ENCODE data around the gene DPF1.

DPF1 gene

DNA sequence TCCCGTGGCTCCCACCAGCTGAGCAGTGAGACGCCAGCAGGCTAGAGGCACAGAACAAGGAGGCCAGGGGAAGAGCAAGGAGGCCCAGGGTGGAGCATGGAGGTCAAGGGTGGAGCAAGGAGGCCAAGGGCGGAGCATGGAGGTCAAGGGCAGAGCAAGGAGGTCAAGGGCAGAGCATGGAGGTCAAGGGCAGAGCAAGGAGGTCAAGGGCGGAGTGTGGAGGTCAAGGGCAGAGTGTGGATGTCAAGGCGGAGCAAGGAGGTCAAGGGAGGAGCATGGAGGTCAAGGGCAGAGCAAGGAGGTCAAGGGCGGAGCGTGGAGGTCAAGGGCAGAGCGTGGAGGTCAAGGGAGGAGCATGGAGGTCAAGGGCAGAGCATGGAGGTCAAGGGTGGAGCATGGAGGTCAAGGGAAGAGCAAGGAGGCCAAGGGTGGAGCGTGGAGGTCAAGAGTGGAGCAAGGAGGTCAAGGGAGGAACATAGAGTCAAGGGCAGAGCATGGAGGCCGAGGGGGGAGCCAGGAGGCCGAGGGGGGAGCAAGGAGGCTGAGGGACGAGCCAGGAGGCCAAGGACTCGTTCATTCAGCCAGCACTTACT, 27.7 kb downstream of the DPF1 start:
- no peak for DNase-seq

DNA sequence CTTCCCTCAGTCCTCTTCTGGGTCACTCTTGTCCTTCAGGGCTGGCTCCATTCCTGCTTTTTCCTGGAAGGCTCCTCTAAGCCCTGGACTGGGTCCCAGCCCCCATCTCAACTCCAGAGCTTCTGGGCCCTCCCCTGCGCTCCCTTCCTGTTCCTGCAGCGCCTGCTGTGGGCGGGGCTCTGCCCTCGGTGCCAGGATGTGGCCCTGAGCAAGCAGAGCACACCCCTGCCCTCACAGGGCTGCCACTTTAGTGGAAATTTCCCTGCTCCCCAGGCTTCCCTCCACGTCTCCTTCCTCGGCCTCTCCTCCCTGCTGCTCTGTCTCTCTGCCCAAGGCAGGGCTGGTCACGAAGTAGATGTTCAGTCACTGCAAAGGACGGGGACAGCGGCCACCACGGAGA, 28.8 kb downstream of the DPF1 start:
- DNase-seq: no peak

DNA sequence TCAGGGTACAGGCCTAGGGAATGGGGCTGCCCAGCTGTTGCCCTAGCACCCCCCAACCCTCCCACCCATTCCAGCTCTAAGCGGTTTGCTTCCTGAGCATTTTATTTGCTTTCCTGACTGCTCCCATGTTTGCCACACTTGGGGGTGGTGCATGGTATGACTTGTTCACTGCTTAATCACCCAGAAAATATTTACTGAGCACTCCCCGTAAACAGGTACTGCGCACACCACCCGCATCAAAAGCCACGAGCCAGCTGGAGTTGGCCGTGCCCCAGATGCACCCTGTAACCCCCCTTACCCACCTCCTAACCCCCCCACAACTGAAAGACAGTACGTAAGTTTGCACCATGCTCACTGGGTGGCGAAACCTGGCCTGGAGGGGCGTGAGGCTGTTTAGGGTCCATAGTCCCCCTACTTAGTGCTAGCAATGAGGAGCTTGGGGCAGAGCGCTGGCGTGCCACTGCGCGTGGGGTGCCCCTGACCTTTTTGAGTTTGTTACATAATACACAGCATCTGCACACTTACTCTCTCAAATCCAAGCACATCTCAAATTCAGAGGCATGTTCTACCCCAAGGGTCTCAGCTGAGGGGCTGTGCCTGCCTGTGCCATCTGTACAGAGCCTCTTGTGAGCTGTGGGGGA, 29.8 kb downstream of the DPF1 start:
- DNase-seq: no peak

DNA sequence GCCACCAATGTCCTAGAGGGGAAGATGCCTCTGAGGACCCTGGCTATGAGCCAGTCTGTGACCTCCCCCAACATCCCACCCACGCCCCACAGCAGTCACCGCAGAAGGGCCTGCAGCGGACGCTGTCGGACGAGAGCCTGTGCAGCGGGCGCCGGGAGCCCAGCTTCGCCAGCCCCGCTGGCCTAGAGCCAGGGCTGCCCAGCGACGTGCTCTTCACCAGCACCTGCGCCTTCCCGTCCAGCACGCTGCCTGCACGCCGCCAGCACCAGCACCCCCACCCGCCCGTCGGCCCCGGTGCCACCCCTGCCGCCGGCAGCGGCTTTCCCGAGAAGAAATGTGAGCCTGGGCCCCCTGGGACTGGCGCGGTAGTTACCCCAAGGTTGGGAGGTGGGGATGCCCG, 30.6 kb downstream of the DPF1 start:
- no peak for DNase-seq

DNA sequence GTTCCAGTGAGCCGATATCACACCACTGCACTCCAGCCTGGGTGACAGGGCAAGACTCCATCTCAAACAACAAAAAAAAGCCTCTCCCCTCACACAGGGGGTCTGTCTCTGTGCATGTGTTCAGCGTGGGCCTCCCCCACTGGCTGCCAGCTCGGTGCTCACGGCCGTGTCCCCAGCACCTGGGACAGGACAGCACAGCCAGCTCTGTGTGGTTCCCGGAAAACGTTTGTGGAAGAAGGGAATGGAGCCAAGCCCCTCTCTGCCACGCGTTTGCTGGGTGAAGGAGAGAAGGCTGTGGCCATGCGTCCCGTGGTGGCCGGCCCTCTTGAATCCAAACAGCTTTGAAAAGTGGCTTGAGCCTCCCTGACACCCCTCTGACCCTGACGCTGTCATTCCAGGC, 32.3 kb downstream of the DPF1 start:
- DNase-seq: no peak

DNA sequence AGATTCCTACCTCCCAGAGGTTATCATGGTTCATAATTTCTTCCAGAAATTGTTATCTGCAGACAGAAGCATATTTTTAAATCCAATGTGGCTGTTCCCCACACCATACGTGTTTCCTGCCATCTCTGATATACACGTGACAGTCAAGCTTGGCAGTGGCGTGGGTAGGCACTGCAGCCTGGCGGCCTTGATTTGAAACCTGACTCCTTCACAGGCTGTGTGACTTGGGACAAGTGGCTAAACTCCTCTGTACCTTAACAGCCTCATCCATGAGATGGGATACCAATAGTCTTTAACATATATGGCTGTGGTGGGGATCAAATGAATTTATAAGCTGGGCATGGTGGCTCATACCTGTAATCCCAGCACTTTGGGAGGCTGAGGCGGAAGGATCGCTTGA, 33.2 kb downstream of the DPF1 start:
- DNase-seq: no peak

DNA sequence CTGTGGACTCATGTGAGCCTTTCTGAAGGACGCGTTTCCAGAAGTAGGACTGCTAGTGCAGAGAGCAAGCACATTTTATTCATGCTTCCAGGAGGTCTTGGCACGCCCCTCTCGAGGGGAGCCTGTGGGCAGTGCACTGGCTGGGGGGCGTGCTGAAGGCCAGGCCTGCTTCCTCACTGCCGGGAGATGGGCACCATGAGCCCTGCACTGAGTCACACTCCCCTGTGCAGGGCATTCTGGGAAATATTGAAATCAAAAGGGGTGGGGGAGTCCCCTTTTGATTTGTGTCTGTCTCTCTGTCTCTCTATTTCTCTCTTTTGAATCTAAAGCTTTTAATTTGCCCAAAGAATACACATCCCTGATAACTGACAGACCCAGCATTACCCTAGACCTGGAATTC, 34.0 kb downstream of the DPF1 start:
- no peak for DNase-seq

DNA sequence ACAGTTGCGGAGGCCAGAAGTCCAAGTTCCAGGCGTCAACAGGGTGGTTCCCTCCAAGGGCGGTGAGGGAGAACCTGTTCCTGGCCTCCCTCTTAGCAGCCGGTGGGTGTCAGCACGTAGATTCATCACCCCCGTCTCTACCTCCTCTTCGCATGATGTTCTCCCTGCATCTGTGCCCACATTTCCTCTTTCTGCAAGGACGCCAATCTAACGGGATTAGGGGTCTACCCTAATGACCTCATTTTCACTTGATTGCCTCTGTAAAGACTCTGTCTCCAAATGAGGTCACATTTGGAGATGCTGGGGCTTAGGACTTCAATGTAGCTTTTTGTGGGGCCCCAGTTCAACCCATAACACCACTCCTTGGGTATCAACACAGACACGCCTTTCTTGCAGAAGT, 38.5 kb downstream of the DPF1 start:
- DNase-seq: no peak

DNA sequence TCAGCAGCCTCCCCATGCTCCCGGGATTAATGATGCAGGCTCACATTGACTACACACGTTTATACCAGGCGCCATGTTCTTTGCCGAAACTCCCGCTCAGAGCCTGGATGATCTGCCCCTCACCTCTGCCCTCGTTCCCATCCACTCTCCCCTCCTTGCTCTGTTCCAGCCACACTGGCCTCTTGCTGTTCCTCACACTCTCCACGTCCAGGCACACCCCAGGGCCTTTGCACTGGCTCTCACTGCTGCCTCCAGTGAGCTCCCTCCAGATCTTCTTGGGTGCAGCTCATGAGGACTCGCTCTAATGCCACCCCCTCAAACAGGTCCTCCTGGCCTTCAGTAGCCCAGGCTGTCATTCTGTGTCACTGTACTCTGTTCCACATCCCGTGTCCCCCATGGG, 39.2 kb downstream of the DPF1 start:
- no peak for DNase-seq

DNA sequence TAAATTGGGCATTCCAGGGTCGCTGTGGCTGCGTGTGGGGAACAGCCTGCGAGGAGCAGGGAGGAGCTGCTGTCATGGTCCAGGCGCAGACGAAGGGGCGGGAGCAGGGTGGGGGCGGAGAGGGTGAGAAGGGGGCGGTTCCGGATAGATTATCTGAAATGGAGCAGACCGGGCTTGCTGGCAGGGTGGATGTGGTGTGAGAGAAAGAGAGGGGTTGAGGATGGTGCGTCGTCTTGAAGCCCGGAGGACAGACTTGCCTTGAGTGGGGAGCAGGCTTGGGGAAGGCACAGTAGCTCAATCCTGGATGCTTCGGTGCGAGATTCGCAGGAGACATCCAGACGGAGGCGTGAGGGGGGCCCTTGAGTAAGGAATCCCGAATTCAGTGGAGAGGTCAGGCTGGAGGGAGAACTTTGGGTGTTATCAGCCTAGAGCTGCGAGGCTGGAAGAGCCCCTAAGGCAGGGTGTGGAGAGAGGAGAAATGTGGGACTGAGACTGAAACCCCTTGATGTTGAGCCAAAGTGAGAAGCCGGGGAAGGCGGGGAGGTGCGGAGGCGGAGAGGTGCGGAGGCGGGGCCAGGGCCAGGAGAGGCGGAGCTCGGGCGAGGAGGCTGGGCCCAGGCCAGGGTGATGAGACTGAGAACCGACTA, 40.6 kb downstream of the DPF1 start:
- no peak for DNase-seq

DNA sequence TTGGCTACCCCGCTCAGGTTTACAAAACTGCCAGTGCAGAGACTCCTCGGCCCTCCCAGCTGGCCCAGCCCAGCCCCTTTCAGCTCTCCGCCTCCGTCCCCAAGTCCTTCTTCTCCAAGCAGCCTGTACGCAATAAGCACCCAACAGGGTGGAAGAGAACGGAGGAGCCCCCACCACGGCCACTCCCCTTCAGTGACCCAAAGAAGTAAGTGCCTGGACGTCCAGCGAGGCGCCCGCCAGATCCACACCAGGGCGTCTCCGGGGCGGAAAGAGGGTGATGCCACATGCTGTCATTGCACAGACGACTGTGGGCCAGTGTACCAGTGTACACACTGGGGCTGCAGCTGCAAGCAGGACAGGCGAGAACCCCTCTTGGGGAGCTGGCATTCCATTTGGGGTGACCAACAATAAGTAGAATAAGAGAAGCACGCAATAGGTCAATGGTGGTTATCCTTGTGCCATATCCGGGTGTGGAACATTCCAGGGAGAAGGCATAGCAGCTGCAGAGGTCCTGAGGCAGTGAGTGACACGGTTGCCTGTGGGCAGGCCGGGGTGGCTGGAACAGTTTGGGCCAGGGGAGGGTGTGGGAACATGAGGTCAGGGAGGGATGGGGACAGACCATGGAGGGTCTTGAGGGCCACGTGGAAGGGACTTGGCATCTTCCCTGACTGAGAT, 41.3 kb downstream of the DPF1 start:
- no peak for DNase-seq

DNA sequence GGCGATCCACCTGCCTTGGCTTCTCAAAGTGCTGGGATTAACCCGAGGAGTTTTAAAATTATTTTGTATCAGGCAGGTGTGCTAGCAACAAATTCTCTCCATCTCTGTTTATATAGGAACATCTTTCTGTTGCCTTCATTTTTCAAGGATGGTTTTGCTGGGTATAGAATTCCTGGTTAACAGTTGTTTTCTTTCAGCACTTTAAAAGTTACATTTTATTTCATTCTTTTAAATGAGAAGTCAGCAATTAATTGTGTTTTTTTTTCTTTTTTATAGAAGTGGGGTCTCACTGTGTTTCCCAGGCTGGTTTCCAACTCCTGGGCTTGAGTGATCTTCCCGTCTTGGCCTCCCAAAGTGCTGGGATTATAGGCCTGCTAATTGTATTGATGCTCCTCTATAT, 44.0 kb downstream of the DPF1 start:
- no peak for DNase-seq

DNA sequence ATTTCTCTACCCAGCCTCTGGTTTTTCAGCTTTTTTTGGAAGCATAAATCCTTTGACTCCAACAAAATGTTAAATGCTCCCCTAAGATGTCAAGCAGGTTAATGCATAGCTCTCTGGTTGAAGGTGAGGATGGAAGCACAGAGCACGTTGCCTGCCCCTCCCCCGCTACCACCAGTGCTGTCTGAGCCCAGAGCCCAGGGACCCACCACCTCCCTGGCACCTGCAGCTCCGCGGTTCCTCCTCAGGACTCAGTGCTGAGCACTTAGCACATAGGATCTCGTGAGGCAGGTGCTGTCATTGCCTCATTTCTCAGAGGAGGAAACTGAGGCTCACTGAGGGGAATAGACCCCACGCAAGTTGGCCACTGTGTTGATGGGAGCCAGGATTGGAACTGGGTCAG, 48.6 kb downstream of the DPF1 start:
- DNase-seq: no peak

DNA sequence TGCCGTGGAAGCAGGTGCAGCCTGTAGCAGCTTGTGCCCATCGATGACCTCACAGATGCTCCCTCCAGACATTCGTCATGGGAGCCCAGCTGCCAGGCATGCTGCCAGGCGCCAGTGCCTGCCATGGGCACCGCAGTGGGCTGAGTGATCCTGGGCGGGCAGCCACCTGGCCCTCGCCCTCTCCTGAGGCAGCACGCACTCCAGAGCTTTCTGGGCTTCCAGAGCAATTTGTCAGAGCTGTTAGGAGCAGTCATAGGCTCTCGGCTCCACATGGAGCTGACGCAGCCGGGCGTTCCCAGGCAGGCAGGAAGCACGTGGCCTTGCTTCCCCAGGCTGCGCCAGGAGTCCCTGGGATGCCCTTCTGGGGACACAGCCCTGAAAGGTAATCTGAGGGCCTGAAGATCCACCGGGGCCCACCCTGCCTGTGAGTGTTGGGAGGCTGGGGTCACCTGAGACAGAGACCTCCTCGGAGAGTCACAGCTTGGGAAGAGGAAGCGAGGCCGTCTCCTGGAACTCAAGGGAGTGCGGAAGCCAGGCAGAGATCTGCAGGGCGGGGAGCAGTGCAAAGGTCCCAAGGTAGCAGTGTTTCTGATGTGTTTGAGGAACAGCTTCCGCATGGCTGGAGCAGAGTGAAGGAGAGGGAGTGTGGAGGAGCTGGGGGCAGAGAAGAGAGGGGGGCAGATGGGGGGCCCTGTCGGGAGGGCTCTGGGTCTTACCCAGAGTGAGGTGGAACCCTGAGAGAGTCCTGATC, 50.6 kb downstream of the DPF1 start:
- DNase-seq: no peak

DNA sequence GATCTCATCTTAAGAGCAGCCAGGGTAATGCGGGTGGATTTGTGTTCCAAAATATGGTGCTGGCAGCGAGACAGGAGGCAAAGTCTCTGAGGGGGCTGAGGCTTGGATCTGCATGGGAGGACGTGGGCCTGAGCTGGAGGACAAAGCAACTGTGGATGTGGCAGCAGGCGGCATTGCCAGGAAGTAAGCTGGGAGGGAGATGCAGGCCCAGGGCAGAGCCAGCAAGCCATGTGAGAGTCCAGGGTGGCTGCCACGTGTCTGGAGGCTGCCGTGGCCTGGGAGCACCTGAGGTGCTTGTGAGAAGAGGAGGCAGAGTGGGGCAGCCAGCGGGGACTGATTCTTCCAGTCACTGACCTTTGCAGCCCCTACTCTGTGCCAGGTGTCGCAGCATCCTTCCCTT, 52.0 kb downstream of the DPF1 start:
- DNase-seq: no peak

DNA sequence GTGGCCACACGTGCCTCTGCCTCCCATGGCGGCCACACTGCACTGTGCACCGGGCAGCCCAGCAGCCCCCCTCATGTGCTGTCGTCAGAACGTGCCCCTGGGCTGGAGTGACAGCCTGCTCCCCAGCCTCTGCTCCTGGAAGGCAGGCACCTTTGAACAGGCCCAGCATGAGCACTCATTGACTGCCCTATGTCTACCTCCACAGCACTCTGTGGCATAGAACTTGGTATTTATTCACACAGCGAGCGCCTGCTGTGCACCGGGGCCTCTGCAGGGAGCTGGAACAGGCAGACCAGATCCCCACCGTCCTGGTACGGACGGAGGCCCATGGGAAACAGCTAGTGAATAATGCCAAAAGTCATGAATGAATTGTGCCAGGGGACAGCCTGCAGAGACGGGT, 53.7 kb downstream of the DPF1 start:
- no peak for DNase-seq

DNA sequence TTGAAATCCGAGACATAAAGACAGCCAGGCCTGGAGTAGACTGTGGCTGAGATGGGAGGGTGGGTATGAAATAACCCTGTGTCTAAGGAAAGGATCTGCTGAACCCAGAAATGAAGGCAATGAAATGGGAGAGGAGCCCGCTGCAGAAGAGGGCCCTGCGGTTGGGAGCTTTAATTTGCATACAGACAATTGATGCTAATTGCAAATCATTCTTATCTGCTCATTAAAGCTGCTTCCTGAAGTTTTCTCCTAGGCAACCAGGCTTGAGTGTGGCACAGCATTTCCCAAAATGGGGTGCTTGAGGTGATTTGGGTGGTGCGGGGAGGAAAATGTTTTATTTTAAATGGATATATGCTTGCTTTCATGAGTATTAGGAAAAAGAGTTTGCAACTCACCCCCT, 55.4 kb downstream of the DPF1 start:
- no peak for DNase-seq

DNA sequence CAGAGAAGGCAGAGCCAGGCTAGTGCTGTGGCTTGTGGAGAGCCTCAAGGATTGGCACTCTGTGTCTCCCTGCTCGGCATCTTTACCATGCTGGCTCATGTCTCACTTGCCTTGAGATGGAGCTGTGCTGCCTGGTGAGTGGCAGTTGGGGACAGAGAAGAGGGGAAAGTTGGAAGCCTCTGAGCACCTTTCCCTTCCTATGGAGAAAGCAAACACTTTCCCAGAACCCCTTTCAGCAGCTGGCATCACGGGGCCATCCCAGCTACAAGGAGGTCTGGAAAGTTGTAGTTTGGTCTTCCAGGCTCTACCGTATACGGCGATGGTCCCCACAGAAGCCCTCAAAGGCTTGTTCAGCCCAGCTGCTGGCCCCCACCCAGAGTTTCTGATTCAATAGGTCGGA, 58.7 kb downstream of the DPF1 start:
- no peak for DNase-seq

DNA sequence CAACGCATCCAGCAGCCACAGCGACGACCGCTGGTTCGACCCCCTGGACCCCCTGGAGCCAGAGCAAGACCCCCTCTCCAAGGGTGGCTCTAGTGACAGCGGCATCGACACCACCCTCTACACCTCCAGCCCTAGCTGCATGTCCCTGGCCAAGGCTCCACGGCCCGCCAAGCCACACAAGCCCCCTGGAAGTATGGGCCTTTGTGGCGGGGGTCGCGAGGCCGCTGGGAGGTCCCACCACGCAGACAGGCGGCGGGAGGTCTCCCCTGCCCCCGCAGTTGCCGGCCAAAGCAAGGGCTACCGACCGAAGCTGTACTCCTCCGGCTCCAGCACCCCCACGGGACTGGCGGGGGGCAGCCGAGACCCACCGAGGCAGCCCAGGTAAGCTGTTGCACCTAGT, 59.5 kb downstream of the DPF1 start:
- no peak for DNase-seq

DNA sequence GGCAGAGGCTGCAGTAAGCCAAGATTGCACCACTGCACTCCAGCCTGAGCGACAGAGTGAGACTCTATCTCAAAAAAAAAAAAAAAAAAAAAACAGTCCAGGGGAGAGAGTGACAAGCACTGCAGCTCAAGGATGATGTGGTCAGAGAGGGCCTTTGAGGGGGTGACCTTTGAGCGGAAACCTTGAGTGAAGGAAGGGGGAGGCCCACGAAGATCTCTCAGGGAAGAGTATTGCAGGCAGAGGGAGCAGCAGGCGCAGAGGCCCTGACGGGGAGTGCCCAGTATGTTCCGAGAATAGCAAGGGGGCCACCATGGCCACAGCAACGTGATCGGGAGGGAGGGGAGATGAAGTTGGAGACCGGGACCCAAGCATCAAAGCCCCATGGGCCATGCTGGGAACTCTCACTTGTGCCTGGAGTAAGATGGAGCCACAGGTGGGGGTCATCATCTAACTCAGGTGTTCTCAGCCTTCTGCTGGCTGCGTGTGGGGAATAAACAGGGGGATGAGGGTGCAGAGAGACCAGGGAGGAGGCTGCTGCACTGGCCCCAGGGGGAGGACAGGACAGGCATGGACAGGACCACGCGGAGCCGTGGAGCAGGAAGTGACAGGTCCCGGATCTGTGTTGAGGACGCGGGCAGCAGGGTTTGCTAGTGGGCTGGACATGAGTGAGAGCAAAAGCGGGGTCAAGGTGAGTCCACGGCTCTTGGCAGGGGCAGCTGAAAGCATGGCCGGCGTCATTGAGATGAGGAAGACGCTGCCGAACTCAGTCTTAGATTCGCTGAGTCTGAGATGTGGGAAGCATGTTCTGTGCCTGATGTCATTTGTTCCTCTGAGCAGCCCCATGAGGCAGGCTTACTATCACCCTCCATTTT, 60.4 kb downstream of the DPF1 start:
- no peak for DNase-seq

DNA sequence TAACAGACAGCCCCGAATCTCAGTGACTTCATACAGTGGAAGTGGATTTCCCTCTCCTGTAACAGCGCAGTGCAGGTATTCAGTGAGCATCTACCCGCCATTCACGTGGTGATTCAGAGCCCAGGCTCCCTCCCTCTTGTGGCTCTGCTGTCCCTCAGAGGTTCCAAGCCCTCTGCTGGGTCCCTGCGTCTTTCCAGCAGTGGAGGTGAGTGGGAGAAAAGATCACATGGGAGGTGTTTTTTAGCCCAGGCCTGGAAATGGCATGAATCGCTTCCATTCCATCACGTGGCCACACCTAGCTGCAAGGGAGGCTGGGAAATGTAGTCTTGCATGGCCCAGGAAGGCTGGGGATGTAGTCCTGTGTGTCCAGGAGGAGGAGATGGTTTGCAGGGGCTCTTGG, 61.4 kb downstream of the DPF1 start:
- no peak for DNase-seq

DNA sequence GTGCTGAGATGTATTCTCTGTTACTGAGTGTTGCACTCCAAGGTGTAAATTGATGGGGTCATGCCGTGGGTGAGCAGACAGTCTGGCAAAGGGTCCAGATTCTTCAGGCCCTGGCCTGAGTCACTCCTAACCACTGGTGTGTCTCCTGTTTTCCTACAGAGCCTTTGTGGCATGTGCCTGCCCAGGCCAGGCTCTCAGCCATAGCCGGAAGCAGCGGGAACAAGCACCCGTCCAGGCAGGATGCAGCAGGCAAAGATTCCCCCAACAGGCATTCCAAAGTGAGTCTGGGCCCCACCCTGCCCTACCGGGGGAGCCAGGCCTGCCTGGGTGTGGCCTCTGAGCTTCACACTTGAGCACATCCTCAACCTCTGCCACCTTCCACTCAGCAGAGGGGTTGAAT, 61.9 kb downstream of the DPF1 start:
- no peak for DNase-seq
